NB4 (cell line): ENCODE data around the gene SRBD1.

Experiments
- DNase-seq: peaks from one replicate; pipeline ENCODE4 v3.0.0; 2010; ENCODE audit warnings: low read depth
- H3K4me3 ChIP-seq: one replicate; pipeline ENCODE4 v1.5.1; 2011; ENCODE audit warnings: mild to moderate bottlenecking, low read depth, low read length, moderate library complexity
- MAX ChIP-seq: IDR thresholded peaks from 2 replicates; pipeline ENCODE4 v1.6.1; 2011; ENCODE audit warnings: low read depth, low read length
- MYC ChIP-seq: IDR thresholded peaks from 2 replicates; pipeline ENCODE4 v1.6.1; 2011; ENCODE audit warnings: low read depth, low read length
- POLR2A ChIP-seq: IDR thresholded peaks from 2 replicates; pipeline ENCODE4 v1.6.1; 2011; ENCODE audit warnings: mild to moderate bottlenecking; ENCODE audit not compliant: insufficient read length; ENCODE audit errors: extremely low read depth
- TF ChIP-seq, protein P1 (sequence below): IDR thresholded peaks from one replicate; pipeline ENCODE4 v1.5.1; 2012; ENCODE audit warnings: low read depth, low read length

The SRBD1 gene

DNA sequence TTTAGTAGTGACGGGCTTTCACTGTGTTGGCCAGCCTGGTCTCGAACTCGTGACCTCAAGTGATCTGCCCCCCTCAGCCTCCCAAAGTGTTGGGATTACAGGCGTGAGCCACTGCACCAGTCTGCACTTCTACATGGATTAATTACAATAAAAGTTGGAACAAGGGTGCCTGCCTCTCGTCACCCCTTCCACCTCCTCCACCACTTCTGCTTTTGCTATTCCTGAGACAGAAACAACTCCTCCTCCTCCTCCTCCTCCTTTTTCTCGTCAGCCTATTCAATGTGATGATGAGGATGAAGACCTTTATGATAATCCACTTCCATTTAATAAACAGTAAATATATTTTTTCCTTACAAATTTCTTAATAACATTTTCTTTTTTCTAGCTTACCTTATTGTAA lies 35.2 kb downstream of the SRBD1 start:
- DNase-seq, result peak; percentile 67
- H3K4me3 ChIP-seq, result no peak overlapping the region
- no peak for TF ChIP-seq MAX
- TF ChIP-seq POLR2A, result no peak
- TF ChIP-seq MYC, result no peak
- TF ChIP-seq, protein P1, sequence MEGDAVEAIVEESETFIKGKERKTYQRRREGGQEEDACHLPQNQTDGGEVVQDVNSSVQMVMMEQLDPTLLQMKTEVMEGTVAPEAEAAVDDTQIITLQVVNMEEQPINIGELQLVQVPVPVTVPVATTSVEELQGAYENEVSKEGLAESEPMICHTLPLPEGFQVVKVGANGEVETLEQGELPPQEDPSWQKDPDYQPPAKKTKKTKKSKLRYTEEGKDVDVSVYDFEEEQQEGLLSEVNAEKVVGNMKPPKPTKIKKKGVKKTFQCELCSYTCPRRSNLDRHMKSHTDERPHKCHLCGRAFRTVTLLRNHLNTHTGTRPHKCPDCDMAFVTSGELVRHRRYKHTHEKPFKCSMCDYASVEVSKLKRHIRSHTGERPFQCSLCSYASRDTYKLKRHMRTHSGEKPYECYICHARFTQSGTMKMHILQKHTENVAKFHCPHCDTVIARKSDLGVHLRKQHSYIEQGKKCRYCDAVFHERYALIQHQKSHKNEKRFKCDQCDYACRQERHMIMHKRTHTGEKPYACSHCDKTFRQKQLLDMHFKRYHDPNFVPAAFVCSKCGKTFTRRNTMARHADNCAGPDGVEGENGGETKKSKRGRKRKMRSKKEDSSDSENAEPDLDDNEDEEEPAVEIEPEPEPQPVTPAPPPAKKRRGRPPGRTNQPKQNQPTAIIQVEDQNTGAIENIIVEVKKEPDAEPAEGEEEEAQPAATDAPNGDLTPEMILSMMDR, result no peak

GRCh38 chr2:45572979-45573378 lies 38.1 kb downstream of the SRBD1 start:
- no peak for TF ChIP-seq POLR2A
- TF ChIP-seq MYC, result no peak
- no peak for TF ChIP-seq MAX
- TF ChIP-seq, protein P1, result no peak
- no peak overlapping the region for H3K4me3 ChIP-seq
- DNase-seq, result no peak

DNA sequence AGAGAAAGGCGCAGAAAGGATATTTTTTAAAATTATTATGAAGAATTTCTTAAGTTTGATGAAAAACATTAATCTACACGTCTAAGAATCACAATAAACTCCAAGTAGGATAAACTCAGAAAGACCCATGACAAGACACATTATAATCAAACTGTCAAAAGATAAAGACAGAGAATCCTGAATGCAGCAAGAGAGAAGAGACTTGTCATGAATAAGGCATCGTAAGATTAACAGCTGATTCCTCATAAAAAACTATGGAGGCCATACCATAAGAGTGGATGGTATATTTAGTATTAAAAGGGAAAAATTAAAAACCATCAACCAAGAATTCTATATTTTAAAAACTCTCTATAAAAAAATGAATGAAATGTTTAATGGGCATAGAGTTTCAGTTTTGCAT lies 39.1 kb downstream of the SRBD1 start:
- no peak for DNase-seq
- TF ChIP-seq, protein P1, result no peak
- TF ChIP-seq MAX (no peak), POLR2A (no peak), MYC (no peak)
- no peak overlapping the region for H3K4me3 ChIP-seq

- no peak overlapping the region for H3K4me3 ChIP-seq
- no peak for TF ChIP-seq MAX
- no peak for TF ChIP-seq POLR2A
- TF ChIP-seq MYC, result no peak
- TF ChIP-seq, protein P1, result no peak
- peak; percentile 15 for DNase-seq
These were observed 40.3 kb downstream of the SRBD1 start for GRCh38 chr2:45570671-45571334.

DNA sequence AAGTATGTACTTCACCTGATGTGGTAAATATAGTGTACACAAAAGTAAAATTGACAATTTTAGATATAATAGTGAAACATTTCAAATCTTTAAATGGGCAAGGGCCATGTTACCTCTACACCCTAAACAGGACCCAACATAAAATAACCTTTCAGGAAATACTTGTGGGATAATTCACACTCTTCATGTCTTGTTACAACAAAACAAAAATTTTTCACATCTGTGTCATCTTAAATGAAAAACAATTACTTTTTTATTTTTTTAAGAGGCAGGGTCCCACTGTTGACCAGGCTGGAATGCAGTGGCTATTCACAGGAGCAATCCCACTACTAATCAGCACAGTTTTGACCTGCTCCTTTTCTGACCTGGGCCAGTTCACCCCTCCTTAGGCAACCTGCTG lies 42.1 kb downstream of the SRBD1 start:
- H3K4me3 ChIP-seq, result no peak overlapping the region
- DNase-seq, result no peak
- TF ChIP-seq, protein P1, result no peak
- no peak for TF ChIP-seq MAX
- no peak for TF ChIP-seq POLR2A
- no peak for TF ChIP-seq MYC
